ENCODE data around the gene TMEM131L. TPM values are rescaled to one million over a fixed set of nuclear protein-coding genes. Genes with fewer than 3 reads are reported as not detected.

Gene TMEM131L
- polyA plus RNA-seq, 3 donors = 11.2 to 58.3 (median 26.0) TPM

DNA sequence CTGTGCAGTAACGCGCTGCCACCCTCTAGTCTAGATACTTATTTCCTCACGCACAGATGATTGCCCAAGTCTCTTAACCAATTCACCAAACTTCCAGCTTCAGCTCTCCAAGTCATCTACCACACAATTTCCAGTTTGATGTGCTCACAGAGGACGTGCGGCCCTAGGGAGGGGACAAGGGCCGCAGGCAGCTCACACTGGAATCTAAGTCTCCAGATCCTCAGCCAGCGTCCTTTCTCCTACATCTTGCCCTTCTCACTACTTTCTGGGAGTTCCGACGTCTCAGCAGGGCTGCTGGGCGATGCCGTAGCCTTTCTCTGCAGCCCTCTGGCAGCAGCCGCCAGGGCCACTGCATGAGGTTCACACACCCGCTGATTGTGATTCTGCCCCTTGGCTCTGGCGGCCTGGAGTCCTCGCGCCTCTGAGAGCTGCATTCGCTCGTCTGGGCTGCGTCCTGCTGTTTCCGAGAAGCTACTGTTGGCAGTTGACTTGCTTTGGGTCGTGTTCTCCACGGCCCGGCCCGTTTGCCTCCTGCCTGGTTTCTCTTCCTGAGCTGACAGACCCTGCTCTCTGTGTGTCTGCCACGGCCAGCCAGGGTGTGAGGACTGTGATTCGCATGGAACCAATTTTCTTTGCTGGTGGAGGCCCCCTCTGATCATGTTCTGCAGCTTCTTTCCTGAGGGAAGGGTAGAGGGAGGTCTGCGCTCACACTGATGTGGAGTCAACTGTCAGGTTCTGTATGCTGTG is 14.1 kb upstream of the TMEM131L start:
- H3K27ac ChIP-seq (ENCODE audit: low read depth in 1 of 2, low read length in 2 of 2) = peak overlapping the region; percentile 17 to 43
- intact Hi-C loops (cut with micrococcal nuclease) = no loop called here

DNA sequence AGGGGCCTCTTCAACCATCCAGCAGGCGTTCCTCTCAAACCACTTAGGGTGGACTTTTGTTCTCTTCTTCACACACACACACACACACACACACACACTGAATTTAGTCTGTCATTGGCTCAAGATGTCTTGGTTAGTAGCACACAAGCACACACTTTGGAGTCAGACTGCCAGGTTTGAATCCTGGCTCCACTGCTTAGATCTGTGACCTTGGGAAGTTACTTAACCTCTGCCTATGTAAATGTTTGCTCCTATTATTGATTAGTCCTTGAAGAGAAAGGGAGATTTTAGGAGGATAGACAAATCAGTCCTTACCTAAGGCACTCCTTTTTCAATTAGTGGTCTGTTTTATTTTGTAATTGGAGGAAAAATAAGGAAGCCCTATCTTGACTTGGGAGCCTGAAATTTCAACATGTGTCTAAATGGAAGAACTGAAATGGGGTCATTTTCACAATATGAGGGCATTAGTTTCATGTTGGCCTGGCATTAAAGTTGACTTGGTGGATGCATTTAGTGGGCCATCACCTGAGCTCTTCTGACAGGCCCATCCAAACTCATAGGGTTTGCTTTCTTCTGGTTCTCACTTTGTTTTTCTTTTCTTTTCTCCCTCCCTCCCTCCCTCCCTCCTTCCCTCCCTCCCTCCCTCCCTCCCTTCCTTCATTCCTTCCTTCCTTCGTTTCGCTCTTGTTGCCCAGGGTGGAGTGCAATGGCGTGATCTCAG is 13.3 kb upstream of the TMEM131L start:
- peak overlapping the region; percentile 62 to 94 (median 79) for H3K27ac Mint-ChIP-seq
- no CpG with 5 or more reads among the region's 4 CpGs for WGBS (ENCODE audit: insufficient coverage)
- H4K20me1 ChIP-seq (ENCODE audit: insufficient read depth, low read length) = no peaks in the 10 kb centered on the region
- intact Hi-C loops (cut with micrococcal nuclease) = no loop called here
- no peaks in the 10 kb centered on the region for H3K9me3 ChIP-seq (replicated peaks in 1 of 2; ENCODE audit: control insufficient read depth in 1 of 2, insufficient read depth in 1 of 2, low read length in 2 of 2)
- TF ChIP-seq, protein P1, sequence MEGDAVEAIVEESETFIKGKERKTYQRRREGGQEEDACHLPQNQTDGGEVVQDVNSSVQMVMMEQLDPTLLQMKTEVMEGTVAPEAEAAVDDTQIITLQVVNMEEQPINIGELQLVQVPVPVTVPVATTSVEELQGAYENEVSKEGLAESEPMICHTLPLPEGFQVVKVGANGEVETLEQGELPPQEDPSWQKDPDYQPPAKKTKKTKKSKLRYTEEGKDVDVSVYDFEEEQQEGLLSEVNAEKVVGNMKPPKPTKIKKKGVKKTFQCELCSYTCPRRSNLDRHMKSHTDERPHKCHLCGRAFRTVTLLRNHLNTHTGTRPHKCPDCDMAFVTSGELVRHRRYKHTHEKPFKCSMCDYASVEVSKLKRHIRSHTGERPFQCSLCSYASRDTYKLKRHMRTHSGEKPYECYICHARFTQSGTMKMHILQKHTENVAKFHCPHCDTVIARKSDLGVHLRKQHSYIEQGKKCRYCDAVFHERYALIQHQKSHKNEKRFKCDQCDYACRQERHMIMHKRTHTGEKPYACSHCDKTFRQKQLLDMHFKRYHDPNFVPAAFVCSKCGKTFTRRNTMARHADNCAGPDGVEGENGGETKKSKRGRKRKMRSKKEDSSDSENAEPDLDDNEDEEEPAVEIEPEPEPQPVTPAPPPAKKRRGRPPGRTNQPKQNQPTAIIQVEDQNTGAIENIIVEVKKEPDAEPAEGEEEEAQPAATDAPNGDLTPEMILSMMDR (IDR thresholded peaks at IDR 0.05) = no peak
- no peak for DNase-seq
- H3K9ac ChIP-seq (ENCODE audit: insufficient read depth, low read length, poor library complexity, severe bottlenecking) = no peak overlapping the region
- H3K27ac ChIP-seq (ENCODE audit: low read depth in 1 of 2, low read length in 2 of 2) = peak overlapping the region in 1 of 2 donors; percentile 60
- peaks cover 0 to 3% (median 2%) of the 10 kb centered on the region in 3 donors for H3K27me3 Mint-ChIP-seq (ENCODE audit: low read depth in 3 of 3)
- H3K9me3 Mint-ChIP-seq = peaks cover 0 to 2% (median 0%) of the 10 kb centered on the region in 7 donors
- H2AFZ ChIP-seq (ENCODE audit: insufficient read depth, low read depth, low read length, poor library complexity, severe bottlenecking) = no peak overlapping the region
- no peaks in the 10 kb centered on the region for H3K27me3 ChIP-seq (ENCODE audit: control insufficient read depth in 2 of 2, insufficient read depth in 2 of 2, low read length in 2 of 2)
- H3K4me3 Mint-ChIP-seq = peak overlapping the region in 1 of 2 donors; percentile 46
- H3K4me3 ChIP-seq (replicated peaks in 1 of 3; ENCODE audit: low read depth in 2 of 3, low read length in 3 of 3) = peak overlapping the region in 1 of 3 experiments; percentile 20
- H3K4me1 ChIP-seq (ENCODE audit: control insufficient read depth in 1 of 2, insufficient read depth in 2 of 2, low read length in 2 of 2) = peaks cover 51 to 61% of the 10 kb centered on the region in 2 donors
- H3K79me2 ChIP-seq (ENCODE audit: insufficient read depth, low read length) = no peaks in the 10 kb centered on the region
- H3K36me3 Mint-ChIP-seq = no peaks in the 10 kb centered on the region
- H3K4me2 ChIP-seq (replicated peaks; ENCODE audit: extremely low read depth, low read length, poor library complexity, severe bottlenecking) = no peak overlapping the region
- H3K4me1 Mint-ChIP-seq = peaks cover 54% of the 10 kb centered on the region
- H3K36me3 ChIP-seq (replicated peaks in 1 of 2; ENCODE audit: control insufficient read depth in 1 of 2, insufficient read depth in 2 of 2, low read length in 2 of 2) = no peaks in the 10 kb centered on the region

More for the DNA sequence above, 14.1 kb upstream of the TMEM131L start:
- DNase-seq = peak; percentile 48 to 79 (median 74)
- WGBS (ENCODE audit: insufficient coverage) = 79% methylated on average over 24 of the region's 27 CpGs
- Histone ChIP-seq H3K27me3 (ENCODE audit: control insufficient read depth in 2 of 2, insufficient read depth in 2 of 2, low read length in 2 of 2) (no peaks in the 10 kb centered on the region), H3K4me2 (replicated peaks; ENCODE audit: extremely low read depth, low read length, poor library complexity, severe bottlenecking) (peak overlapping the region; percentile 40), H3K36me3 (replicated peaks in 1 of 2; ENCODE audit: control insufficient read depth in 1 of 2, insufficient read depth in 2 of 2, low read length in 2 of 2) (no peaks in the 10 kb centered on the region), H3K9ac (ENCODE audit: insufficient read depth, low read length, poor library complexity, severe bottlenecking) (no peak overlapping the region), H3K9me3 (replicated peaks in 1 of 2; ENCODE audit: control insufficient read depth in 1 of 2, insufficient read depth in 1 of 2, low read length in 2 of 2) (no peaks in the 10 kb centered on the region), H3K79me2 (ENCODE audit: insufficient read depth, low read length) (no peaks in the 10 kb centered on the region), H3K4me1 (ENCODE audit: control insufficient read depth in 1 of 2, insufficient read depth in 2 of 2, low read length in 2 of 2) (peaks cover 51 to 61% of the 10 kb centered on the region in 2 donors), H3K4me3 (replicated peaks in 1 of 3; ENCODE audit: low read depth in 2 of 3, low read length in 3 of 3) (peak overlapping the region in 1 of 3 experiments; percentile 20), H4K20me1 (ENCODE audit: insufficient read depth, low read length) (no peaks in the 10 kb centered on the region), H2AFZ (ENCODE audit: insufficient read depth, low read depth, low read length, poor library complexity, severe bottlenecking) (peak overlapping the region; percentile 31)
- Mint-ChIP-seq H3K27me3 (ENCODE audit: low read depth in 3 of 3) (peaks cover under 1 to 3% (median 2%) of the 10 kb centered on the region in 3 donors), H3K4me3 (peak overlapping the region; percentile 5 to 63), H3K9me3 (peaks cover 0 to 2% (median 0%) of the 10 kb centered on the region in 7 donors), H3K36me3 (no peaks in the 10 kb centered on the region), H3K27ac (peak overlapping the region; percentile 43 to 90 (median 67)), H3K4me1 (peaks cover 49% of the 10 kb centered on the region)
- TF ChIP-seq, protein P1 (IDR thresholded peaks at IDR 0.05) = no peak

Measured in CD14-positive monocyte (primary cell).